Uterus (tissue), 4 donors: Measurements from ENCODE around the gene TAF1D. TPM values are rescaled to one million over a fixed set of nuclear protein-coding genes. Genes with fewer than 3 reads are reported as not detected.

Experiments used
- DNase-seq, 2 donors: peaks; one replicate each; pipeline ENCODE4 v3.0.0-alpha.2; 2019 to 2020
- H3K27ac ChIP-seq, 2 donors: fragments of 200-600 bp; sonication (generic); 1 replicate in 1 of 2; 2 replicates in 1 of 2; pipeline ENCODE4 v1.5.1; 2016 to 2018
- H3K27me3 ChIP-seq, 2 donors: fragments of 200-600 bp; sonication (generic); one replicate each; pipeline ENCODE4 v1.5.1; 2018 to 2019; ENCODE audit warnings: control low read depth in 1 of 2
- H3K36me3 ChIP-seq, 2 donors: fragments of 200-600 bp; sonication (generic); one replicate each; pipeline ENCODE4 v1.5.1; 2019; ENCODE audit warnings: control low read depth in 1 of 2
- H3K4me1 ChIP-seq, 2 donors: fragments of 200-600 bp; sonication (generic); one replicate each; pipeline ENCODE4 v1.5.1; 2018 to 2019; ENCODE audit warnings: control low read depth in 1 of 2
- H3K4me3 ChIP-seq, 2 donors: fragments of 200-600 bp; sonication (generic); 1 replicate in 1 of 2; 2 replicates in 1 of 2; pipeline ENCODE4 v1.5.1; 2018 to 2019; ENCODE audit warnings: mild to moderate bottlenecking in 1 of 2
- H3K9me3 ChIP-seq, 2 donors: fragments of 200-600 bp; sonication (generic); one replicate each; pipeline ENCODE4 v1.5.1; 2019; ENCODE audit warnings: control low read depth in 1 of 2
- CTCF ChIP-seq, 4 experiments: fragments of 200-600 bp in 2 of 4; fragments of 450-650 bp in 2 of 4; sonication (generic) in 2 of 4; IDR thresholded peaks; one replicate each; pipeline ENCODE4 v1.5.1; 2016 to 2019; ENCODE audit warnings: antibody characterized with exemption in 4 of 4, mild to moderate bottlenecking in 2 of 4, moderate library complexity in 1 of 4
- POLR2A ChIP-seq, 2 donors: fragments of 450-650 bp; IDR thresholded peaks; one replicate each; pipeline ENCODE4 v1.6.1; 2016; ENCODE audit warnings: antibody characterized with exemption in 2 of 2, mild to moderate bottlenecking in 1 of 2, moderate library complexity in 1 of 2
- intact Hi-C: fragments of 100-400 bp; cut with DNase I; formaldehyde crosslinking; loops from one replicate; pipeline ENCODE4 v1.15.1; 2023; ENCODE audit warnings: low total_unique reads
- total RNA-seq, 4 donors: library from RNA; depleted of rRNA in 3 of 4; stranded (reverse); fragments of >200 nt in 3 of 4; gene quantifications; one replicate each; pipeline versions ENCODE4 v1.1.0 to v1.2.4, GENCODE V29; 2014 to 2023
- donor health status: DM: yes; HTN: yes; CAD: no.

The TAF1D gene
- total RNA-seq: 100 to 1,000 TPM in 3 of 4 donors, 10 to 100 TPM in 1; 46.1 to 431 (median 191) TPM

GRCh38 chr11:93741094-93741881 is at the start of gene TAF1D, which contains the start of gene C11orf54:
Gene TAF1D (minus strand): TSS chr11:93741495. CDS start chr11:93739304, 2,191 bp downstream.
Gene C11orf54 (plus strand): TSS chr11:93741672. CDS start chr11:93747394, 5,722 bp downstream.
- Histone ChIP-seq H3K4me3 (peak within 1 kb of the TSS; percentile 77 to 80), H3K27ac (peak within 1 kb of the TSS; percentile 91 to 94), H3K9me3 (no peaks in the 10 kb centered on the region), H3K27me3 (no peaks in the 10 kb centered on the region), H3K4me1 (peaks cover 5 to 12% of the 10 kb centered on the region in 2 donors), H3K36me3 (no peaks in the 10 kb centered on the region)
- intact Hi-C loops: no loop called here
- peak; percentile 98 for DNase-seq
- TF ChIP-seq POLR2A (IDR thresholded peaks at IDR 0.05) (peak; percentile 59 to 74), CTCF (IDR thresholded peaks at IDR 0.05) (peak in 1 of 4 experiments; percentile 8)

- Histone ChIP-seq H3K27ac (peak overlapping the region; percentile 80 to 94), H3K9me3 (no peaks in the 10 kb centered on the region), H3K4me1 (peaks cover 8 to 10% of the 10 kb centered on the region in 2 donors), H3K27me3 (no peaks in the 10 kb centered on the region), H3K4me3 (peak overlapping the region; percentile 87 to 93), H3K36me3 (no peaks in the 10 kb centered on the region)
- no peak for DNase-seq
- TF ChIP-seq POLR2A (IDR thresholded peaks at IDR 0.05) (no peak), CTCF (IDR thresholded peaks at IDR 0.05) (no peak)
- intact Hi-C loops: no loop called here
These were observed 43.7 kb upstream of the TAF1D start for GRCh38 chr11:93784935-93785360.

GRCh38 chr11:93784145-93784934 is 43.0 kb upstream of the TAF1D start, which contains the start of gene MED17:
Gene MED17 (plus strand): TSS chr11:93784282. CDS start chr11:93784514, 232 bp downstream.
- no peaks in the 10 kb centered on the region for H3K27me3 ChIP-seq
- no peaks in the 10 kb centered on the region for H3K9me3 ChIP-seq
- intact Hi-C loops: no loop called here
- TF ChIP-seq POLR2A (IDR thresholded peaks at IDR 0.05): peak; percentile 80 to 88
- TF ChIP-seq CTCF (IDR thresholded peaks at IDR 0.05): peak; percentile 41 to 57 (median 53)
- peak; percentile 90 to 92 for DNase-seq
- H3K4me1 ChIP-seq: peaks cover 8 to 10% of the 10 kb centered on the region in 2 donors
- no peaks in the 10 kb centered on the region for H3K36me3 ChIP-seq
- H3K4me3 ChIP-seq: peak within 1 kb of the TSS; percentile 87 to 93
- H3K27ac ChIP-seq: peak within 1 kb of the TSS; percentile 80 to 94

- TF ChIP-seq CTCF (IDR thresholded peaks at IDR 0.05) (no peak), POLR2A (IDR thresholded peaks at IDR 0.05) (no peak)
- Histone ChIP-seq H3K9me3 (no peaks in the 10 kb centered on the region), H3K36me3 (no peaks in the 10 kb centered on the region), H3K27me3 (no peaks in the 10 kb centered on the region), H3K27ac (peak overlapping the region; percentile 80 to 94), H3K4me1 (peaks cover 8 to 10% of the 10 kb centered on the region in 2 donors), H3K4me3 (peak overlapping the region; percentile 87 to 93)
- DNase-seq: no peak
- intact Hi-C loops: no loop called here
These were observed 42.5 kb upstream of the TAF1D start for GRCh38 chr11:93783765-93784144.
